HG03565 (cell line): ENCODE measurements around the gene ATF7IP2.
"Not testable (repeated sequence)": the region's sequence is repeated elsewhere in the genome, so short reads cannot be mapped to it uniquely, and the experiment has no call there.

ENCODE experiments used
- ATAC-seq: cut with Tn5 transposase; IDR thresholded peaks from one replicate; pipeline ENCODE4 v1.9.1; 2021; ENCODE audit warnings: mild to moderate bottlenecking, moderate library complexity; ENCODE audit not compliant: unreplicated experiment

ATF7IP2 gene

GRCh38 chr16:10447289-10447688 lies 61.4 kb downstream of the ATF7IP2 start:
- no peak for ATAC-seq

GRCh38 chr16:10452208-10453158 lies 66.6 kb downstream of the ATF7IP2 start:
- not testable (repeated sequence) for ATAC-seq

- no peak for ATAC-seq
Measured at GRCh38 chr16:10453159-10453510, 67.3 kb downstream of the ATF7IP2 start.

- ATAC-seq: no peak
Measured at GRCh38 chr16:10465821-10466220, 80.0 kb downstream of the ATF7IP2 start.

- no peak for ATAC-seq
Measured at GRCh38 chr16:10466313-10466712, 80.5 kb downstream of the ATF7IP2 start.

GRCh38 chr16:10466861-10467260 lies 81.0 kb downstream of the ATF7IP2 start:
- no peak for ATAC-seq

- not testable (repeated sequence) for ATAC-seq
Measured at GRCh38 chr16:10476636-10477035, 90.8 kb downstream of the ATF7IP2 start.

GRCh38 chr16:10480151-10480550 lies 94.3 kb downstream of the ATF7IP2 start:
- no peak for ATAC-seq

- no peak for ATAC-seq
Measured at GRCh38 chr16:10485159-10485558, 99.3 kb downstream of the ATF7IP2 start.

GRCh38 chr16:10485698-10486382 lies 100.0 kb downstream of the ATF7IP2 start:
- ATAC-seq: no peak

- no peak for ATAC-seq
Measured at GRCh38 chr16:10490141-10490540, 104.3 kb downstream of the ATF7IP2 start.

- ATAC-seq: no peak
Measured at GRCh38 chr16:10493276-10493675, 107.4 kb downstream of the ATF7IP2 start.

GRCh38 chr16:10494343-10495030 lies 108.6 kb downstream of the ATF7IP2 start:
- no peak for ATAC-seq

GRCh38 chr16:10495031-10495345 lies 109.1 kb downstream of the ATF7IP2 start:
- no peak for ATAC-seq

GRCh38 chr16:10497132-10498101 lies 111.6 kb downstream of the ATF7IP2 start:
- no peak for ATAC-seq

GRCh38 chr16:10500582-10500981 lies 114.7 kb downstream of the ATF7IP2 start:
- no peak for ATAC-seq

GRCh38 chr16:10501016-10501607 lies 115.3 kb downstream of the ATF7IP2 start:
- no peak for ATAC-seq

- no peak for ATAC-seq
Measured at GRCh38 chr16:10502776-10503175, 116.9 kb downstream of the ATF7IP2 start.

GRCh38 chr16:10504404-10504885 lies 118.6 kb downstream of the ATF7IP2 start:
- no peak for ATAC-seq

- not testable (repeated sequence) for ATAC-seq
Measured at GRCh38 chr16:10505286-10505685, 119.4 kb downstream of the ATF7IP2 start.
